Lower leg skin (tissue), 3 donors: ENCODE results near the gene SLC5A6.
A peak's percentile ranks its signal among the peaks of the same experiment; 100 is the strongest.

Source experiments
- CTCF ChIP-seq, 3 donors: fragments of 450-650 bp; IDR thresholded peaks; one replicate each; pipeline ENCODE4 v1.5.1; 2016; ENCODE audit warnings: antibody characterized with exemption in 3 of 3, mild to moderate bottlenecking in 3 of 3, moderate library complexity in 2 of 3
- POLR2A ChIP-seq, 2 donors: fragments of 450-650 bp; IDR thresholded peaks; one replicate each; pipeline ENCODE4 v1.6.1; 2016 to 2017; ENCODE audit warnings: antibody characterized with exemption in 2 of 2, mild to moderate bottlenecking in 1 of 2, moderate library complexity in 1 of 2

- TF ChIP-seq POLR2A (IDR thresholded peaks at IDR 0.05) (no peak), CTCF (IDR thresholded peaks at IDR 0.05) (peak in 1 of 3 donors; percentile 24)
Observed at GRCh38 chr2:27171351-27171848, 40.7 kb downstream of the SLC5A6 start.
